MM.1S (cell line): ENCODE results near the gene CTAG2.

ENCODE experiments used
- CTCF ChIP-seq: fragments of 300-600 bp; sonication (generic); IDR thresholded peaks from 2 replicates; pipeline ENCODE4 v1.5.1; 2016; ENCODE audit warnings: antibody characterized with exemption, low read length, mixed read lengths
- EZH2 ChIP-seq: fragments of 300-600 bp; sonication (generic); optimal IDR thresholded peaks from 2 replicates; pipeline ENCODE3; 2017; ENCODE audit warnings: low read depth, mild to moderate bottlenecking, antibody characterized with exemption, low read length, mixed read lengths
- EZH2phosphoT487 ChIP-seq: fragments of 300-600 bp; sonication (generic); IDR thresholded peaks from 2 replicates; pipeline ENCODE4 v1.6.1; 2018; ENCODE audit warnings: antibody characterized with exemption, low read length

GRCh38 chrX:154655786-154656185 lies 2.4 kb upstream of the CTAG2 start:
- TF ChIP-seq CTCF (no peak), EZH2phosphoT487 (no peak), EZH2 (no peak)
